Left lung (tissue), 10 donors: ENCODE results near the gene PDZD8. TPM values are rescaled to one million over a fixed set of nuclear protein-coding genes. Genes with fewer than 3 reads are reported as not detected.

Source experiments
- ATAC-seq: fragments of 200-7000 bp; cut with Tn5 transposase; one replicate; pipeline ENCODE4 v1.9.1; 2020; ENCODE audit warnings: moderate library complexity
- DNase-seq, 4 donors: peaks; one replicate each; pipeline ENCODE4 v3.0.0-alpha.2; 2013 to 2020
- H3K27ac ChIP-seq, 2 donors: fragments of 200-600 bp; sonication (generic) in 1 of 2; one replicate each; pipeline versions ENCODE4 v1.5.0 to v1.8.0; 2020 to 2021
- H3K27me3 ChIP-seq, 2 donors: fragments of 200-600 bp; sonication (generic) in 1 of 2; one replicate each; pipeline versions ENCODE4 v1.5.0 to v1.8.0; 2020 to 2021
- H3K36me3 ChIP-seq, 2 donors: fragments of 200-600 bp; sonication (generic) in 1 of 2; one replicate each; pipeline versions ENCODE4 v1.5.0 to v1.8.0; 2020 to 2021
- H3K4me1 ChIP-seq, 2 donors: fragments of 200-600 bp; one replicate each; pipeline ENCODE4 v1.8.0; 2021
- H3K4me3 ChIP-seq, 2 donors: fragments of 200-600 bp; sonication (generic) in 1 of 2; one replicate each; pipeline versions ENCODE4 v1.5.0 to v1.8.0; 2020 to 2021; ENCODE audit warnings: mild to moderate bottlenecking in 1 of 2
- H3K9me3 ChIP-seq, 2 donors: fragments of 200-600 bp; sonication (generic) in 1 of 2; one replicate each; pipeline versions ENCODE4 v1.5.0 to v1.8.0; 2020 to 2021
- intact Hi-C, 2 donors: fragments of 100-400 bp; cut with DNase I; formaldehyde crosslinking; loops; one replicate each; pipeline versions ENCODE4 v1.11.2 to v1.14.2; 2022
- polyA plus RNA-seq, 6 donors: library from polyadenylated mRNA; unstranded; fragments of 120-200 nt; gene quantifications; one replicate each; pipeline ENCODE4 v1.2.1, GENCODE V29; 2013; ENCODE audit not compliant: insufficient read length in 6 of 6
- total RNA-seq, 2 donors: library from RNA; stranded (reverse); fragmentation: NEBNext Ultra II Directional; extraction: Animal tissue kit (Norgen Biotek cat#: 25700); gene quantifications; one replicate each; pipeline ENCODE4 v1.2.1, GENCODE V29; 2021
- TF ChIP-seq, protein P1 (sequence below), 2 donors: fragments of 200-600 bp; sonication (generic) in 1 of 2; IDR thresholded peaks; one replicate each; pipeline versions ENCODE4 v1.5.0 to v1.8.0; 2021; ENCODE audit warnings: antibody characterized with exemption in 2 of 2
- donor health status: DM: no; HTN: yes; CAD: no.
- donor health status: DM: no; HTN: no; CAD: no.

PDZD8 gene
- total and polyA plus RNA-seq, 8 donors: 24.2 to 38.2 (median 29.6) TPM

DNA sequence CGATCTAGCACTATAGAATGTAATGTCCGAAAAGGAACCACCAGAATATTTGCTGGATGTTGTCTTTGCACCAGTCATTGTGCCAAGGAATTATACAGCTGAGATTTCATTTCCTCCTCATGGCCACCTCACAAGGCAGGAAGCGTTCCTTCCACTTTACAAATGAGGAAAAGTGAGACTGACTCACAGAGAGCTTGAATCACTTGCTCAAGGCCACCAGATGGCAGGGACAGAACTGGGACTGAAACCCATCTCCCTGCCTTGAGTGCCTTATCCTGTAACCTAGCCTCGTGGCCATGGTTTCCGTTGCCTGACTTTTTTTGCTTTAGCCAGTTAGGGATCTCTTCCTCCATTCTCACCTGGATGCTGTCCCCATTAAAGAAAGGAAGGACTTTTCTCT lies 44.7 kb upstream of the PDZD8 start:
- Histone ChIP-seq H3K27ac (no peak overlapping the region), H3K4me1 (no peaks in the 10 kb centered on the region), H3K27me3 (no peaks in the 10 kb centered on the region), H3K36me3 (no peaks in the 10 kb centered on the region), H3K4me3 (no peak overlapping the region), H3K9me3 (no peaks in the 10 kb centered on the region)
- intact Hi-C loops: no loop called here
- no peak for ATAC-seq
- TF ChIP-seq, protein P1, sequence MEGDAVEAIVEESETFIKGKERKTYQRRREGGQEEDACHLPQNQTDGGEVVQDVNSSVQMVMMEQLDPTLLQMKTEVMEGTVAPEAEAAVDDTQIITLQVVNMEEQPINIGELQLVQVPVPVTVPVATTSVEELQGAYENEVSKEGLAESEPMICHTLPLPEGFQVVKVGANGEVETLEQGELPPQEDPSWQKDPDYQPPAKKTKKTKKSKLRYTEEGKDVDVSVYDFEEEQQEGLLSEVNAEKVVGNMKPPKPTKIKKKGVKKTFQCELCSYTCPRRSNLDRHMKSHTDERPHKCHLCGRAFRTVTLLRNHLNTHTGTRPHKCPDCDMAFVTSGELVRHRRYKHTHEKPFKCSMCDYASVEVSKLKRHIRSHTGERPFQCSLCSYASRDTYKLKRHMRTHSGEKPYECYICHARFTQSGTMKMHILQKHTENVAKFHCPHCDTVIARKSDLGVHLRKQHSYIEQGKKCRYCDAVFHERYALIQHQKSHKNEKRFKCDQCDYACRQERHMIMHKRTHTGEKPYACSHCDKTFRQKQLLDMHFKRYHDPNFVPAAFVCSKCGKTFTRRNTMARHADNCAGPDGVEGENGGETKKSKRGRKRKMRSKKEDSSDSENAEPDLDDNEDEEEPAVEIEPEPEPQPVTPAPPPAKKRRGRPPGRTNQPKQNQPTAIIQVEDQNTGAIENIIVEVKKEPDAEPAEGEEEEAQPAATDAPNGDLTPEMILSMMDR (IDR thresholded peaks at IDR 0.05): no peak
- DNase-seq: no peak

DNA sequence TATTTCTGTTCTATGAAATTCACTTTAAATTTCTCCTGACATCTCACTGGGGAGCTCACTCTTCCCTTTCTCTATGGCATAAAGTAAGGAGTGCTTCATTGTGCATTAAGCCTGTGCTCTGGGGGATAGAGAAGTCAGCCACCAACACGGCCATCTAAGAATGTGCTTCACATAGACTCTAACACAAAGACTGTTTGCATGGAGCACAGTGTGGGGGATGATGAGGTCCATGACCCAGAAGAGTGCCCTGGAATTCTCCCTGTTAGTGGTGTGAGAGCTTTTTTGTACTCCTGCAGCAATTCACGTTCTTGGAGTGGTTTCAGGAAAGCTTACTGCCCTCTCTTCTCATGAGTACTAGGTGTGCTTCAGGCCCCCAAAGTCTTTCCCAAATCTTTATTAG lies 43.9 kb upstream of the PDZD8 start:
- H3K4me1 ChIP-seq: no peaks in the 10 kb centered on the region
- H3K4me3 ChIP-seq: no peak overlapping the region
- DNase-seq (no peak), ATAC-seq (no peak)
- TF ChIP-seq, protein P1 (IDR thresholded peaks at IDR 0.05): no peak
- intact Hi-C loops: no loop called here
- no peaks in the 10 kb centered on the region for H3K36me3 ChIP-seq
- no peaks in the 10 kb centered on the region for H3K27me3 ChIP-seq
- no peak overlapping the region for H3K27ac ChIP-seq
- H3K9me3 ChIP-seq: no peaks in the 10 kb centered on the region

DNA sequence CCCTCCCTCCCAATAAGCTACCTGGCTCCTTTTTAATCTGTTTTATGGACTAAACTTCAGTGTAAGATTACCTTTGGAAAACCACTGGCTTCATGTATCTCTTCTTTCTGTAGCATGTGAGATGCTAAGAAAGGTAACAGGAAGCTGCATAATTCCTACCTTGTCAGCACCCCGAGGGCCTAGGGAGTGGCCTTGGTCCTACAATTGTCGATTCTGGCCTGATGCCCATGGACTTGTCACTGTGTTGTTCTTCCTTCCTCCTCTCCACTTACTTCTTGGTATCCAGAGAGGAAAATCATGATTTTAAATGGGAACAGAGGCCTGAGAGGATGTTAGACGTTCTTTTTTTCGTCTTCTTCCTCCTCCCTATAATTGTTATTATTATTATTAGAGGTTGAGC lies 42.9 kb upstream of the PDZD8 start:
- no peak for ATAC-seq
- TF ChIP-seq, protein P1 (IDR thresholded peaks at IDR 0.05): no peak
- H3K27ac ChIP-seq: no peak overlapping the region

GRCh38 chr10:117417196-117417595 lies 42.0 kb upstream of the PDZD8 start:
- no peaks in the 10 kb centered on the region for H3K36me3 ChIP-seq
- DNase-seq (no peak), ATAC-seq (no peak)
- TF ChIP-seq, protein P1 (IDR thresholded peaks at IDR 0.05): no peak
- H3K27me3 ChIP-seq: no peaks in the 10 kb centered on the region
- intact Hi-C loops: no loop called here
- H3K4me3 ChIP-seq: no peak overlapping the region
- no peaks in the 10 kb centered on the region for H3K9me3 ChIP-seq
- H3K27ac ChIP-seq: no peak overlapping the region
- H3K4me1 ChIP-seq: no peaks in the 10 kb centered on the region

More for the DNA sequence above, 42.9 kb upstream of the PDZD8 start:
- Histone ChIP-seq H3K4me1 (no peaks in the 10 kb centered on the region), H3K4me3 (no peak overlapping the region), H3K9me3 (no peaks in the 10 kb centered on the region), H3K27me3 (no peaks in the 10 kb centered on the region), H3K36me3 (no peaks in the 10 kb centered on the region)
- intact Hi-C loops: no loop called here
- no peak for DNase-seq

- intact Hi-C loops: no loop called here
- TF ChIP-seq, protein P1 (IDR thresholded peaks at IDR 0.05): no peak
- H3K27me3 ChIP-seq: no peaks in the 10 kb centered on the region
- no peaks in the 10 kb centered on the region for H3K9me3 ChIP-seq
- H3K4me1 ChIP-seq: peaks cover 4 to 16% of the 10 kb centered on the region in 2 donors
- H3K36me3 ChIP-seq: no peaks in the 10 kb centered on the region
- no peak overlapping the region for H3K27ac ChIP-seq
- ATAC-seq: peak; percentile 45
- no peak for DNase-seq
- H3K4me3 ChIP-seq: no peak overlapping the region
These were observed 38.8 kb upstream of the PDZD8 start for GRCh38 chr10:117413928-117414618.
